Keratinocyte (primary cell): ENCODE data around the gene MKLN1. TPM values are rescaled to one million over a fixed set of nuclear protein-coding genes. Genes with fewer than 3 reads are reported as not detected.

ENCODE experiments used
- DNase-seq: peaks from one replicate; pipeline ENCODE4 v3.0.0-alpha.2; 2011; ENCODE audit warnings: low read depth, missing footprints, low spot score
- FAIRE-seq: peaks from 2 replicates; lab custom pipeline; 2011; peaks lifted over from hg19 to GRCh38; lab: Jason Lieb, UNC
- H2AFZ ChIP-seq: 2 replicates; pipeline ENCODE4 v1.6.0; 2012; ENCODE audit warnings: low read length, control low read depth, inconsistent platforms; ENCODE audit not compliant: control insufficient read depth
- H3K27ac ChIP-seq: 2 replicates; pipeline ENCODE4 v1.5.1; 2011; ENCODE audit warnings: low read length; ENCODE audit not compliant: control insufficient read depth, insufficient read depth
- H3K27me3 ChIP-seq: 3 replicates; pipeline ENCODE4 v1.6.0; 2011; ENCODE audit warnings: low read length; ENCODE audit not compliant: control insufficient read depth, insufficient read depth; ENCODE audit errors: extremely low read depth
- H3K36me3 ChIP-seq, 2 experiments: 2 replicates in 1 of 2; 3 replicates in 1 of 2; pipeline ENCODE4 v1.5.1; 2011; ENCODE audit warnings: low read length in 2 of 2, mild to moderate bottlenecking in 1 of 2; ENCODE audit not compliant: control insufficient read depth in 2 of 2, insufficient read depth in 2 of 2; ENCODE audit errors: extremely low read depth in 1 of 2
- H3K4me1 ChIP-seq: 3 replicates; pipeline ENCODE4 v1.5.1; 2011; ENCODE audit warnings: low read length; ENCODE audit not compliant: control insufficient read depth, insufficient read depth; ENCODE audit errors: extremely low read depth
- H3K4me2 ChIP-seq: 3 replicates; pipeline ENCODE4 v1.6.0; 2011; ENCODE audit warnings: low read depth, low read length; ENCODE audit not compliant: control insufficient read depth, insufficient read depth; ENCODE audit errors: extremely low read depth
- H3K4me3 ChIP-seq, 3 experiments: fragments of 200-600 bp in 1 of 3; sonication (generic) in 1 of 3; 2 replicates in 2 of 3; 3 replicates in 1 of 3; pipeline ENCODE4 v1.5.1; 2011 to 2016; ENCODE audit warnings: low read length in 3 of 3, mild to moderate bottlenecking in 3 of 3, control low read depth in 2 of 3, inconsistent platforms in 1 of 3, low read depth in 1 of 3, mixed read lengths in 1 of 3, mixed run types in 1 of 3, moderate library complexity in 1 of 3; ENCODE audit not compliant: control insufficient read depth in 2 of 3, insufficient read depth in 2 of 3; ENCODE audit errors: extremely low read depth in 1 of 3
- H3K79me2 ChIP-seq: 2 replicates; pipeline ENCODE4 v1.6.0; 2012; ENCODE audit warnings: low read length; ENCODE audit not compliant: control insufficient read depth, insufficient read depth
- H3K9ac ChIP-seq: 3 replicates; pipeline ENCODE4 v1.6.0; 2011; ENCODE audit warnings: low read length; ENCODE audit not compliant: control insufficient read depth, insufficient read depth; ENCODE audit errors: extremely low read depth
- H3K9me1 ChIP-seq: 3 replicates; pipeline ENCODE4 v1.6.0; 2011; ENCODE audit warnings: low read length; ENCODE audit not compliant: control insufficient read depth, insufficient read depth; ENCODE audit errors: extremely low read depth
- H3K9me3 ChIP-seq: 2 replicates; pipeline ENCODE4 v1.5.1; 2012; ENCODE audit warnings: low read depth, low read length; ENCODE audit not compliant: control insufficient read depth
- H4K20me1 ChIP-seq: 3 replicates; pipeline ENCODE4 v1.6.0; 2011; ENCODE audit warnings: low read length; ENCODE audit not compliant: control insufficient read depth, insufficient read depth; ENCODE audit errors: extremely low read depth
- EZH2 ChIP-seq: IDR thresholded peaks from one replicate; pipeline ENCODE4 v1.6.1; 2012; ENCODE audit warnings: inconsistent platforms, mild to moderate bottlenecking, low read length, moderate library complexity
- dilution Hi-C: fragments of 300-500 bp; cut with MboI; formaldehyde crosslinking; loops from one replicate; pipeline ENCODE4 v1.7.0; 2020; ENCODE audit warnings: low sequenced_read_pairs; ENCODE audit not compliant: extremely low pct_ligation_motif_present
- polyA plus RNA-seq, 5 experiments: library from polyadenylated mRNA; depleted of rRNA in 3 of 5; stranded (reverse) in 3 of 5; stranded (forward) in 1 of 5; unstranded in 1 of 5; fragments of >200 nt; gene quantifications; 1 replicate in 1 of 5; 2 replicates in 3 of 5; 3 replicates in 1 of 5; pipeline versions ENCODE4 v1.2.1 to v1.2.3, GENCODE V29; 2011 to 2012; ENCODE audit warnings: missing spikeins in 2 of 5, low read depth in 1 of 5, low replicate concordance in 1 of 5
- TF ChIP-seq, protein P1 (sequence below), 3 experiments: IDR thresholded peaks in 1 of 3; conservative IDR thresholded peaks in 1 of 3; optimal IDR thresholded peaks in 1 of 3; 2 replicates in 2 of 3; 3 replicates in 1 of 3; pipeline versions ENCODE3 to v1.5.1; 2011; ENCODE audit warnings: low read length in 3 of 3, mild to moderate bottlenecking in 3 of 3, moderate library complexity in 2 of 3, control low read depth in 1 of 3, inconsistent platforms in 1 of 3; ENCODE audit not compliant: insufficient read depth in 2 of 3; ENCODE audit errors: extremely low read depth in 1 of 3

Gene MKLN1
- polyA plus RNA-seq, 1 donor (not counting 4 experiments of a cell fraction or from before 2014, with no cell fraction given), result 43.8 TPM

DNA sequence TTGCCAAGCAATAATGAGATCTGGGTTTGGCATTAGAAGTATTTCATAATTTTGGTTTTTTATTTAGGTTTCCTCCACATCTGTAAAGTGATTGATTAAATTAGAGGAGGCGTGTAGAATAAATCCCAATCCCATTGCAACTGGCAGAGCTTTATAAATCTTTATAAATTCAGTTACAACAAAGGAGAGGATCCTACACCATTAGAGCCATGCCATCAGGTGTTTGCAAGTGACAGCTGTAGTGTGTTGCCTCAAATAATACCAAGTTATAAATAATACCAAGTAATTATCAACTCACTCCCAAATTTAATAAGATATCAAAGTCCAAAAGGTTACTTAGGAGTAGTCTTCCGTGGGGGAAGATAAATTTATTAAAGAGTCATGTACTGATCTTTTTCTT is 166.5 kb downstream of the MKLN1 start:
- H3K4me2 ChIP-seq, result no peak overlapping the region
- H3K9ac ChIP-seq, result no peak overlapping the region
- H3K79me2 ChIP-seq, result no peaks in the 10 kb centered on the region
- dilution Hi-C loops, result no loop called here
- peaks cover 4% of the 10 kb centered on the region for H3K4me1 ChIP-seq
- H3K27ac ChIP-seq, result no peak overlapping the region
- H3K36me3 ChIP-seq, result peaks cover 4 to 10% of the 10 kb centered on the region in 2 experiments
- H3K4me3 ChIP-seq, result no peak overlapping the region
- no peaks in the 10 kb centered on the region for H4K20me1 ChIP-seq
- no peaks in the 10 kb centered on the region for H3K27me3 ChIP-seq
- no peaks in the 10 kb centered on the region for H3K9me3 ChIP-seq
- H3K9me1 ChIP-seq, result no peaks in the 10 kb centered on the region
- TF ChIP-seq, protein P1, sequence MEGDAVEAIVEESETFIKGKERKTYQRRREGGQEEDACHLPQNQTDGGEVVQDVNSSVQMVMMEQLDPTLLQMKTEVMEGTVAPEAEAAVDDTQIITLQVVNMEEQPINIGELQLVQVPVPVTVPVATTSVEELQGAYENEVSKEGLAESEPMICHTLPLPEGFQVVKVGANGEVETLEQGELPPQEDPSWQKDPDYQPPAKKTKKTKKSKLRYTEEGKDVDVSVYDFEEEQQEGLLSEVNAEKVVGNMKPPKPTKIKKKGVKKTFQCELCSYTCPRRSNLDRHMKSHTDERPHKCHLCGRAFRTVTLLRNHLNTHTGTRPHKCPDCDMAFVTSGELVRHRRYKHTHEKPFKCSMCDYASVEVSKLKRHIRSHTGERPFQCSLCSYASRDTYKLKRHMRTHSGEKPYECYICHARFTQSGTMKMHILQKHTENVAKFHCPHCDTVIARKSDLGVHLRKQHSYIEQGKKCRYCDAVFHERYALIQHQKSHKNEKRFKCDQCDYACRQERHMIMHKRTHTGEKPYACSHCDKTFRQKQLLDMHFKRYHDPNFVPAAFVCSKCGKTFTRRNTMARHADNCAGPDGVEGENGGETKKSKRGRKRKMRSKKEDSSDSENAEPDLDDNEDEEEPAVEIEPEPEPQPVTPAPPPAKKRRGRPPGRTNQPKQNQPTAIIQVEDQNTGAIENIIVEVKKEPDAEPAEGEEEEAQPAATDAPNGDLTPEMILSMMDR (optimal IDR thresholded peaks at IDR 0.05 in 1 of 3, IDR thresholded peaks at IDR 0.05 in 1 of 3, conservative IDR thresholded peaks at IDR 0.05 in 1 of 3; ENCODE audit: extremely low read depth in 1 of 3, insufficient read depth in 2 of 3, low read length in 3 of 3), result no peak
- TF ChIP-seq EZH2, result no peak
- FAIRE-seq (no peak), DNase-seq (no peak)
- H2AFZ ChIP-seq, result no peak overlapping the region

DNA sequence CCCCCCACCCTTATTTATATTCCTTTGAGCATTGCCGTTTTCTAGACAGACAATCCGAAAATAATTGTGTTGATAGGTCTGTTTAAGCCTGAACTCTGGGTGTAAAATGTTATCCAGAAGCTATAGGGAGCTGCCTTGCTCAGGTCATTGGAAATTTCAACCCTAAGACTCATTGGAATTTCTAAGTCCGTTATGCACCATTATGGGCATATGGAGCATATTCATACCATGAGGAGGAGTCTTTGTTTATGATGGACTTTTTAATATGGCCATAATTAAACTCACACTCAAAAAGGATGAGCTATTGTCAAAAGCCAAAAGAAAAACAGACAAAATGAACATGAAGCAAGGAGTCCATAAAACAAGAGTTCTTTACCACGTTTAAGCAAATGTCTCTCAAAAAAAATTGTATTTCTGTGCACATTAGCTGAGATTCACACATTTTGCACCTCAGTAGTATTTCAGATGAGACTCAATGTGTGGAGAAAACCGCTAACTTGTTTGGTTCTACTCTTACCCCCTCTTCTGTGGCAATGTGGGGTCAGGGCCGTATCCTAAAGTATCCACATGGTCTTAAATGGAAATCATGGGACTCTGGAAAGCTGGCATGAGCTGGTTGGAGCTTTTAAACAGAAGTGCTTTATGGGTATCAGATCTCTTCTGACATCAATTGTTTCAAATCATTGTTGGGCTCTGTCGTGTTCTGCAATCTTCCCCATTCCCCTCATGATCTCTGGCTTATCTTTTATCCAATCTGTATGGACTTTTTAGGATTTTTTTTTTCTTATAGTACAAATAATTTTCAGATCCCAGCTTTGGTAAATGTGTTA is 168.2 kb downstream of the MKLN1 start:
- Histone ChIP-seq H3K4me1 (peaks cover 4% of the 10 kb centered on the region), H3K9ac (no peak overlapping the region), H3K79me2 (no peaks in the 10 kb centered on the region), H2AFZ (no peak overlapping the region), H3K36me3 (peaks cover 4 to 10% of the 10 kb centered on the region in 2 experiments), H3K9me3 (no peaks in the 10 kb centered on the region), H3K4me3 (no peak overlapping the region), H4K20me1 (no peaks in the 10 kb centered on the region), H3K27ac (no peak overlapping the region), H3K4me2 (no peak overlapping the region), H3K9me1 (no peaks in the 10 kb centered on the region), H3K27me3 (no peaks in the 10 kb centered on the region)
- no peak for FAIRE-seq
- DNase-seq, result no peak
- TF ChIP-seq EZH2, result no peak
- TF ChIP-seq, protein P1 (optimal IDR thresholded peaks at IDR 0.05 in 1 of 3, IDR thresholded peaks at IDR 0.05 in 1 of 3, conservative IDR thresholded peaks at IDR 0.05 in 1 of 3; ENCODE audit: extremely low read depth in 1 of 3, insufficient read depth in 2 of 3, low read length in 3 of 3), result no peak
- dilution Hi-C loops, result no loop called here
